Heart right ventricle (tissue), 16 donors: ENCODE results near the gene JAKMIP1. TPM values are rescaled to one million over a fixed set of nuclear protein-coding genes. Genes with fewer than 3 reads are reported as not detected.

ENCODE experiments used
- ATAC-seq, 8 donors: fragments of 200-7000 bp; cut with Tn5 transposase; one replicate each; pipeline ENCODE4 v1.9.1; 2020; ENCODE audit warnings: mild to moderate bottlenecking in 8 of 8, moderate library complexity in 8 of 8, moderate number of reproducible peaks in 1 of 8
- DNase-seq, 2 donors: peaks; one replicate each; pipeline ENCODE4 v3.0.0-alpha.2; 2020
- H3K27ac ChIP-seq, 10 donors: fragments of 200-600 bp; sonication (generic) in 2 of 10; one replicate each; pipeline versions ENCODE4 v1.5.0 to v1.8.0; 2020 to 2022; ENCODE audit warnings: mild to moderate bottlenecking in 3 of 10
- H3K27me3 ChIP-seq, 7 donors: fragments of 200-600 bp; one replicate each; pipeline ENCODE4 v1.8.0; 2021 to 2022; ENCODE audit warnings: mild to moderate bottlenecking in 2 of 7
- H3K36me3 ChIP-seq, 9 donors: fragments of 200-600 bp; sonication (generic) in 1 of 9; one replicate each; pipeline versions ENCODE4 v1.5.0 to v1.8.0; 2020 to 2022; ENCODE audit warnings: mild to moderate bottlenecking in 2 of 9
- H3K4me1 ChIP-seq, 9 donors: fragments of 200-600 bp; sonication (generic) in 1 of 9; one replicate each; pipeline versions ENCODE4 v1.5.0 to v1.8.0; 2020 to 2022; ENCODE audit warnings: mild to moderate bottlenecking in 4 of 9
- H3K4me3 ChIP-seq, 10 donors: fragments of 200-600 bp; sonication (generic) in 2 of 10; one replicate each; pipeline versions ENCODE4 v1.5.0 to v1.8.0; 2020 to 2022; ENCODE audit warnings: mild to moderate bottlenecking in 7 of 10, moderate library complexity in 2 of 10
- H3K9me3 ChIP-seq, 11 donors: fragments of 200-600 bp in 10 of 11; sonication (generic) in 2 of 11; one replicate each; pipeline versions ENCODE4 v1.5.0 to v1.8.0; 2013 to 2022; ENCODE audit warnings: mild to moderate bottlenecking in 2 of 11, control low read depth in 1 of 11, moderate library complexity in 1 of 11
- WGBS, 2 donors: extraction: QIAGEN DNeasy Blood & Tissue Kit; methylation state at CpG; one replicate each; pipeline ENCODE4 v1.1.7; 2013; ENCODE audit warnings: inconsistent platforms in 1 of 2; 5-methylcytosine and 5-hydroxymethylcytosine counted together
- intact Hi-C, 10 donors: fragments of 100-400 bp; cut with DNase I; formaldehyde crosslinking; loops; one replicate each; pipeline versions ENCODE4 v1.11.1 to v1.14.2; 2022
- polyA plus RNA-seq, 2 donors: library from polyadenylated mRNA; stranded (reverse); fragments of 200-250 nt; gene quantifications; one replicate each; pipeline ENCODE4 v1.2.3, GENCODE V29; 2013
- total RNA-seq, 10 donors: library from RNA; stranded (reverse); fragmentation: NEBNext Ultra II Directional in 3 of 10; extraction: Animal tissue kit (Norgen Biotek cat#: 25700) in 3 of 10; gene quantifications; one replicate each; pipeline versions ENCODE4 v1.2.1 to v1.2.4, GENCODE V29; 2021 to 2023
- TF ChIP-seq, protein P1 (sequence below), 9 donors: fragments of 200-600 bp; sonication (generic) in 2 of 9; IDR thresholded peaks; one replicate each; pipeline versions ENCODE4 v1.5.0 to v1.8.0; 2021 to 2022; ENCODE audit warnings: antibody characterized with exemption in 9 of 9, mild to moderate bottlenecking in 5 of 9, moderate library complexity in 1 of 9
- donor health status: Arrhythmogenic right ventricular cardiomyopathy.
- donor health status: ischemic (EF 13 %, LVEDD 7.1; RV severe dilation, severe dysfunction).
- donor health status: healthy with polysubstance abuse.
- donor health status: DM: no; HTN: yes; CAD: no.
- donor health status: DM: no; HTN: no; CAD: no.
- donor health status: ischemic (EF 25% LVEDD 6.9; RV normal size, moderate dysfunction).
- donor health status: ischemic (EF 25% LVEDD 5.7; RV mildly dilated, moderate dysfunction).
- donor health status: healthy.
- donor health status: DM: yes; HTN: yes; CAD: no.
- donor health status: Ischemic cardiomyopathy.
- donor health status: ischemic (EF 35%, LVEDD 5.7; RV mildly dilated, moderate dysfunction).
- donor health status: nonischemic (EF 11% LVEDD 7.7; RV severe dilation, severe dysfunction).
- donor health status: DM: yes; HTN: yes; CAD: no.
- donor health status: PGD.
- donor health status: ischemic (EF 29% LVEDD 5.4; RV normal size, mild dysfunction).
- donor health status: nonischemic (EF 23%, LVEDD 6.1; RV moderate dilation, normal function).

Gene JAKMIP1
- total and polyA plus RNA-seq, 12 donors, result 0.04 to 0.76 (median 0.14) TPM; not detected in 8

DNA sequence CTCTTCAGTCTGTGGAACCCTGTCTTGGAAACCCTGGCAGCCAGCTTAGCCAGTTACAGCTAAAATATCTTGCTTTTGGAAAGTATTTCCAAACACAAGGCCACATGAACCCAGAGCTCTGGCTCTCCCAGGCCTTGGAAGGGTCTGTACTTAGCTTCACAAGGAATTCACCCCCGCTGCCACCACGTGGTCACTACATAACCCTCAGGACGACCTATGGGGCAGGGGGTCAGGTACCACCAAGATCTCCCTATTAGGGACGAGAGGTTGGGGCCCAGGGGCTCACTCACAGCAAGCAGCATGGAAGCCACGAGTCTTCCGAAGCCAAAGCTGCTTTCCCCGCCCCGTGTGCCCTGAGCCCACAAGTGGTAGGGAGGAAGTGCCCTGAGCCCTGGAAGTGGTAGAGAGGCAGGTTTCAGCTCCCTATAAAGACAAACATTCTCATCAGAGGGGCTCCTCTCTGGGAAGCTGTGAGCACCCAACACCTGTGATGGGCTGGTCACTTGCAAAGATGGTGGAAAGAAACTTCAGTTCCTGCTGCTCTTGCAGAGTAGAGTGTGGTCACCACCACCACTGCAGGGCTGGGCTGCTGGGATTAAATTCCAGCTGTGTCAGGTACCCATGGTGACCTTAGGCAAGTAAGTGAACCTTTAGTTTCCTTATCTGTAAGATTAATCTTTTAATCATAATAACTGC, 4.7 kb upstream of the JAKMIP1 start:
- 58 to 60% methylated on average over 8 of the region's 8 CpGs for WGBS, 2 donors
- Histone ChIP-seq H3K4me1 (peaks cover 0 to 2% (median 2%) of the 10 kb centered on the region in 9 donors), H3K27ac (no peak overlapping the region), H3K27me3 (peaks cover 0 to 25% (median 15%) of the 10 kb centered on the region in 7 donors), H3K36me3 (no peaks in the 10 kb centered on the region), H3K4me3 (no peak overlapping the region), H3K9me3 (peaks cover 0 to 8% (median 0%) of the 10 kb centered on the region in 11 donors)
- TF ChIP-seq, protein P1, sequence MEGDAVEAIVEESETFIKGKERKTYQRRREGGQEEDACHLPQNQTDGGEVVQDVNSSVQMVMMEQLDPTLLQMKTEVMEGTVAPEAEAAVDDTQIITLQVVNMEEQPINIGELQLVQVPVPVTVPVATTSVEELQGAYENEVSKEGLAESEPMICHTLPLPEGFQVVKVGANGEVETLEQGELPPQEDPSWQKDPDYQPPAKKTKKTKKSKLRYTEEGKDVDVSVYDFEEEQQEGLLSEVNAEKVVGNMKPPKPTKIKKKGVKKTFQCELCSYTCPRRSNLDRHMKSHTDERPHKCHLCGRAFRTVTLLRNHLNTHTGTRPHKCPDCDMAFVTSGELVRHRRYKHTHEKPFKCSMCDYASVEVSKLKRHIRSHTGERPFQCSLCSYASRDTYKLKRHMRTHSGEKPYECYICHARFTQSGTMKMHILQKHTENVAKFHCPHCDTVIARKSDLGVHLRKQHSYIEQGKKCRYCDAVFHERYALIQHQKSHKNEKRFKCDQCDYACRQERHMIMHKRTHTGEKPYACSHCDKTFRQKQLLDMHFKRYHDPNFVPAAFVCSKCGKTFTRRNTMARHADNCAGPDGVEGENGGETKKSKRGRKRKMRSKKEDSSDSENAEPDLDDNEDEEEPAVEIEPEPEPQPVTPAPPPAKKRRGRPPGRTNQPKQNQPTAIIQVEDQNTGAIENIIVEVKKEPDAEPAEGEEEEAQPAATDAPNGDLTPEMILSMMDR (IDR thresholded peaks at IDR 0.05), result no peak
- no peak for DNase-seq
- intact Hi-C loops, result no loop called here
- no peak for ATAC-seq

DNA sequence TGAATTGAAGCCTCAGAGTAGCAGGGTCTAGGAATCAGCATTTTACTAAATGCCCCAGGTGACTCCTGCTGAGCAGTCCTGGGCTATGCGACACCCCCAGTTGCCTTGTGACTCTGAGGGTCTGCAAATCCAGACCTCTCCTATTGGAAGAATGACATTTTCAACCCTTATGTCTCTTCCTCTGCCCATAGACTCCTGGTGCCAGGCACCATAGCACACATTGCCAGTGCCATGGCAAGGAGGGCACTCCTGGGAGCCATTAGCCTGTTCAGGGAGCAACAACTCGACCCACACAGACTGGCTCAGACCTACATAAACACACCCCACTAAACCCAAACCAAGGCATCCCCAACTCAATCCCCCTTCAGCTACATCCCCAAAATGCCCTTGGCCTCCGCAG, 3.7 kb upstream of the JAKMIP1 start:
- peaks cover 0 to 11% (median 9%) of the 10 kb centered on the region in 9 donors for H3K4me1 ChIP-seq
- H3K27me3 ChIP-seq, result peaks cover 4 to 34% (median 22%) of the 10 kb centered on the region in 7 donors
- H3K4me3 ChIP-seq, result no peak overlapping the region
- H3K36me3 ChIP-seq, result no peaks in the 10 kb centered on the region
- ATAC-seq (no peak), DNase-seq (no peak)
- H3K9me3 ChIP-seq, result peaks cover 0 to 8% (median 0%) of the 10 kb centered on the region in 11 donors
- TF ChIP-seq, protein P1 (IDR thresholded peaks at IDR 0.05), result no peak
- H3K27ac ChIP-seq, result no peak overlapping the region
- WGBS, 2 donors, result 82 to 87% methylated on average over 3 of the region's 3 CpGs
- intact Hi-C loops, result no loop called here

DNA sequence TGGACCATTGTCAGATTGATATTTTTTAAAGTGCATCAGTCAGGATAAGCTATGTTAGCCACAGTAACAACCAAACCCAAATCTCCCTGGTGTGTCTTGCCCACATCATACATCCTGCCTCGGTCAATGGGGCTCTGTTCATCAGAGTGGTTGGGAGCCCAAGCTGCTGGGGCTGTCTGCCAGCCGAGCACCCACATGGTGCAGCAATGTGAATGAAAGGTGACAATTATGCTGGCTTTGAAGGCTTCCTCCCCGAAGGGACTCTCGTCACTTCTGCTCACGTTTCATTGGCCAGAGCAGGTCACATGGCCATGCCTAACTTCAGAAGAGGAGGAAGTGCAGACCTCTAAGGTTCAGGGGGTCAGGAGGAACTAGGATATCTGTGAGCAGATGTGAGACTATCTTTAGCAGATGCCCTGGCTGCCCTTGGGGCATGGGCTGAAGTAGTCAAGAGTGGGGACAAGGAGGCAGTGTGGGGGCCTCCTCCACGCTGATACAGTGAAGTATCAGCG, 1.3 kb upstream of the JAKMIP1 start:
- no peak for DNase-seq
- TF ChIP-seq, protein P1 (IDR thresholded peaks at IDR 0.05), result no peak
- H3K27ac ChIP-seq, result no peak overlapping the region
- ATAC-seq, result no peak
- intact Hi-C loops, result no loop called here
- peaks cover 0 to 8% (median 0%) of the 10 kb centered on the region in 11 donors for H3K9me3 ChIP-seq
- WGBS, 2 donors, result 69 to 73% methylated on average over 7 of the region's 7 CpGs
- no peaks in the 10 kb centered on the region for H3K36me3 ChIP-seq
- peaks cover 27 to 53% (median 40%) of the 10 kb centered on the region in 7 donors for H3K27me3 ChIP-seq
- H3K4me1 ChIP-seq, result peaks cover 0 to 18% (median 10%) of the 10 kb centered on the region in 9 donors
- H3K4me3 ChIP-seq, result no peak overlapping the region

DNA sequence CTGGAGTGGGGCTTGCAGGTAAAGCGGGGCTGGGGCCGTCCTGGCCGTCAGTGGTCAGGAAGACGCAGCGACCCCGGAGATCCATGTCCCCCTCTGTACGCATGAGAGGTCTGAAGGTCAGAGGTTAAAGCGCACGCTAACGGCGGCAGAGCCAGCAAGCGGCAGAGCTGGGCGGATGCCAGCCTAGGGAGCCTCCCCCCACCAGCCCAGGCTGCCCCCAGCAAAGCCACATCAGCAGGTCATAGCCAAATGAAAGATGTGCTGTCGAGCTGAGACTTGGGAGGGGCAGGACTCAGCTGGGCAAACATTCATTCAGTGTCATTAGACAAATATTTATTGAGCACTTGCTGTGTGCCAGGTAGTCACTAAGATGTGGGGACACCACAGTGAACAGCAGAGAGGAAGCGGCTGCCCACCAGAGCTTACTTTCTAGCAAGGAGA, 593 bp upstream of the JAKMIP1 start:
- intact Hi-C loops, result no loop called here
- TF ChIP-seq, protein P1 (IDR thresholded peaks at IDR 0.05), result no peak
- peaks cover 28 to 59% (median 47%) of the 10 kb centered on the region in 7 donors for H3K27me3 ChIP-seq
- H3K4me3 ChIP-seq, result peak overlapping the region in 8 of 10 donors; percentile 38 to 55 (median 48)
- peaks cover 0 to 18% (median 10%) of the 10 kb centered on the region in 9 donors for H3K4me1 ChIP-seq
- H3K9me3 ChIP-seq, result peaks cover 0 to 8% (median 0%) of the 10 kb centered on the region in 11 donors
- no peak for DNase-seq
- no peaks in the 10 kb centered on the region for H3K36me3 ChIP-seq
- no peak for ATAC-seq
- WGBS, 2 donors, result 10 to 11% methylated on average over 15 of the region's 15 CpGs
- peak overlapping the region in 1 of 10 donors; percentile 64 for H3K27ac ChIP-seq
